Small intestine (tissue), 7 donors: ENCODE data around the gene ANP32A. TPM values are rescaled to one million over a fixed set of nuclear protein-coding genes. Genes with fewer than 3 reads are reported as not detected.

ENCODE experiments used
- DNase-seq, 2 donors: peaks; one replicate each; pipeline versions ENCODE4 v3.0.0 to v3.0.0-alpha.2; 2013
- FAIRE-seq: peaks from 2 replicates; lab custom pipeline; 2012; peaks lifted over from hg19 to GRCh38; lab: Jason Lieb, UNC
- H3K27ac ChIP-seq, 3 donors: one replicate each; pipeline ENCODE4 v1.5.1; 2013; ENCODE audit warnings: low read length in 2 of 3, mild to moderate bottlenecking in 2 of 3, control low read depth in 1 of 3, inconsistent platforms in 1 of 3, low read depth in 1 of 3, moderate library complexity in 1 of 3
- H3K27me3 ChIP-seq, 3 donors: one replicate each; pipeline ENCODE4 v1.6.1; 2013; ENCODE audit warnings: low read length in 3 of 3, inconsistent platforms in 1 of 3; ENCODE audit not compliant: control insufficient read depth in 3 of 3, insufficient read depth in 3 of 3
- H3K36me3 ChIP-seq, 3 donors: one replicate each; pipeline ENCODE4 v1.6.1; 2013; ENCODE audit warnings: low read length in 3 of 3, inconsistent platforms in 1 of 3, low read depth in 1 of 3, mild to moderate bottlenecking in 1 of 3, moderate library complexity in 1 of 3; ENCODE audit not compliant: control insufficient read depth in 3 of 3, insufficient read depth in 2 of 3
- H3K4me1 ChIP-seq, 3 donors: one replicate each; pipeline ENCODE4 v1.6.1; 2013; ENCODE audit warnings: low read length in 2 of 3, inconsistent platforms in 1 of 3, low read depth in 1 of 3, mild to moderate bottlenecking in 1 of 3, moderate library complexity in 1 of 3; ENCODE audit not compliant: control insufficient read depth in 3 of 3, insufficient read depth in 2 of 3
- H3K4me3 ChIP-seq, 3 donors: one replicate each; pipeline ENCODE4 v1.5.1; 2013; ENCODE audit warnings: low read length in 3 of 3, control low read depth in 1 of 3, inconsistent platforms in 1 of 3, low read depth in 1 of 3, mild to moderate bottlenecking in 1 of 3, moderate library complexity in 1 of 3
- H3K9me3 ChIP-seq, 2 donors: one replicate each; pipeline ENCODE4 v1.6.1; 2013; ENCODE audit warnings: low read depth in 1 of 2, low read length in 1 of 2; ENCODE audit not compliant: control insufficient read depth in 2 of 2, insufficient read depth in 1 of 2
- WGBS, 3 donors: extraction: QIAGEN DNeasy Blood & Tissue Kit; methylation state at CpG; one replicate each; pipeline ENCODE4 v1.1.7; 2013; 5-methylcytosine and 5-hydroxymethylcytosine counted together
- polyA plus RNA-seq, 4 donors: library from polyadenylated mRNA; stranded (reverse) in 3 of 4; unstranded in 1 of 4; fragments of 200-250 nt in 3 of 4; fragments of 120-200 nt in 1 of 4; gene quantifications; one replicate each; pipeline versions ENCODE4 v1.2.1 to v1.2.3, GENCODE V29; 2013
- donor health status: healthy with polysubstance abuse.
- donor health status: control.
- donor health status: control.
- donor health status: Bipolar disorder and iron deficiency.
- donor health status: healthy.

Gene ANP32A
- polyA plus RNA-seq, 4 donors, result 56.2 to 227 (median 103) TPM

- H3K27me3 ChIP-seq, result no peaks in the 10 kb centered on the region
- H3K4me1 ChIP-seq, result peaks cover 8 to 30% (median 18%) of the 10 kb centered on the region in 3 donors
- H3K36me3 ChIP-seq, result peaks cover 0 to 31% (median 0%) of the 10 kb centered on the region in 3 donors
- FAIRE-seq, result no peak
- no peak overlapping the region for H3K4me3 ChIP-seq
- H3K27ac ChIP-seq, result no peak overlapping the region
- no peak for DNase-seq
- no peaks in the 10 kb centered on the region for H3K9me3 ChIP-seq
- 46 to 58% (median 49%) methylated on average over 4 of the region's 4 CpGs for WGBS, 3 donors
Measured at GRCh38 chr15:68812597-68813431, 7.9 kb downstream of the ANP32A start.

DNA sequence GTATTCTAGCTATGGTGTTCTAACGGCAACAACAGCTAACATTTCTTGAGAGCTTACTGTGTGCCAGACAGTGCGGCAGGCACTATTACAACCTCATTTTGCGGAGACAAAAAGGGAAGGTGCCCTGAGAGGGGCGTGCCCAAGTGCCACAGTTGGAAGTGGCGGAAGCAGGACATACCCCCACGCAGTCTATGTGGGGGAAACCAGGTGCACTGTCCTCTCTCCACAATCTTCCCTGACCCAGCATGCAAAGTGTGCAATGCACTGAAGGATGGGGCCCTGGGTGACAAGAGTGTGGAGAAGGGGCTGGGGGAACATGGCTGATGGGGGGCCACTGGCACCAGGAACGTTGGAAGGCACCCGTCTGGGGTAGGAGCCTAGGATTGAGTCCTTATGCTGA is 8.6 kb downstream of the ANP32A start:
- H3K27me3 ChIP-seq, result no peaks in the 10 kb centered on the region
- 88 to 94% (median 90%) methylated on average over 8 of the region's 8 CpGs for WGBS, 3 donors
- DNase-seq, result no peak
- peaks cover 8 to 36% (median 18%) of the 10 kb centered on the region in 3 donors for H3K4me1 ChIP-seq
- no peaks in the 10 kb centered on the region for H3K9me3 ChIP-seq
- peak overlapping the region in 1 of 3 donors; percentile 21 for H3K27ac ChIP-seq
- no peak for FAIRE-seq
- H3K4me3 ChIP-seq, result peak overlapping the region in 1 of 3 donors; percentile 10
- H3K36me3 ChIP-seq, result peaks cover 0 to 39% (median 0%) of the 10 kb centered on the region in 3 donors

GRCh38 chr15:68809517-68809916 is 11.2 kb downstream of the ANP32A start:
- Histone ChIP-seq H3K27me3 (no peaks in the 10 kb centered on the region), H3K4me1 (peaks cover 2 to 16% (median 6%) of the 10 kb centered on the region in 3 donors), H3K4me3 (no peak overlapping the region), H3K36me3 (peaks cover 0 to 60% (median 0%) of the 10 kb centered on the region in 3 donors), H3K27ac (no peak overlapping the region), H3K9me3 (no peaks in the 10 kb centered on the region)
- DNase-seq, result no peak
- FAIRE-seq, result no peak
- 81 to 83% (median 81%) methylated on average over 9 of the region's 9 CpGs for WGBS, 3 donors

DNA sequence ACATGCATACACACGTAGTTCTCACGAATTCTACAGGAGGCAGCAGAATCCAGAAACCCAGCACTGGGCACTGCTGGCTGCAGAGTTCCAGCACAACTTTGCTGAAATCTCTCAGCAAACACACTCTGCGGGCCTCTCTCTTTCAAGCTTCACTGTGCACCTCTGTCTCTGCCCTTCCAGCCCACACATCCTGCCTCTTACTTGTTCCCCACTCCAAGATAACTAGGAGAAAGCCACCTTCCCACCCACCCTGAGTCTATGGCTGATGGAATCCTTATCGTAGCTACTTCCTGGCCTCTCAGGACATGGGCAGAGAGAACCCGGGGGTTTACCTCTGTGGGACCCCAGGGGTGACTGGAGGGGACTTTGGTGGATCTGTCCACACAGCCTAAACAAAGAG is 11.9 kb downstream of the ANP32A start:
- H3K4me1 ChIP-seq, result peaks cover 2 to 15% (median 6%) of the 10 kb centered on the region in 3 donors
- no peaks in the 10 kb centered on the region for H3K27me3 ChIP-seq
- WGBS, 3 donors, result 60 to 67% (median 61%) methylated on average over 5 of the region's 5 CpGs
- H3K4me3 ChIP-seq, result no peak overlapping the region
- DNase-seq, result no peak
- FAIRE-seq, result no peak
- peaks cover 0 to 61% (median 0%) of the 10 kb centered on the region in 3 donors for H3K36me3 ChIP-seq
- H3K9me3 ChIP-seq, result no peaks in the 10 kb centered on the region
- H3K27ac ChIP-seq, result no peak overlapping the region

GRCh38 chr15:68808091-68808490 is 12.6 kb downstream of the ANP32A start:
- no peak overlapping the region for H3K4me3 ChIP-seq
- WGBS, 3 donors, result 31 to 47% (median 34%) methylated on average over 2 of the region's 2 CpGs
- DNase-seq (no peak), FAIRE-seq (no peak)
- no peak overlapping the region for H3K27ac ChIP-seq
- peaks cover 1 to 10% (median 4%) of the 10 kb centered on the region in 3 donors for H3K4me1 ChIP-seq
- H3K36me3 ChIP-seq, result peaks cover 0 to 64% (median 0%) of the 10 kb centered on the region in 3 donors
- no peaks in the 10 kb centered on the region for H3K9me3 ChIP-seq
- no peaks in the 10 kb centered on the region for H3K27me3 ChIP-seq

DNA sequence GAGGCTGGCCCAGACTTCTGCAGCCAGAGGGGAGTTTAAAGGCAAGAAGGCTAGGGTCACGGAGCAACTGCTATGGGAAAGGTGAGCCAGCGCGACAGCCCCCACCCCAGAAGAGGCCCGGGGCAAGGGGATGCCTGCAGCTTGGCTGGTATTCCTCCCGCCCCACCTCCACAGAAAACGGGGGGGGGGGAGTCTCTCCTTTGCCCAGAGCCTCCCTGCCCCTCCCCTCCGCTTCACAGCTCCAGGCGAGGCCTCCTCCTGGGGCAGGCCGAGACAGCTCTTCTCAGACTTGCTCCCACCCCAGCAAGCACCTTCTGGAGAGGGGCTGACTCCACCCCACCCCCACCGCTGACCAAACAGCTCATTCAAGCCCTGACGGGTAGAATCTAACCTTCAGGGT is 13.4 kb downstream of the ANP32A start:
- FAIRE-seq (no peak), DNase-seq (no peak)
- H3K4me1 ChIP-seq, result peaks cover 0 to 7% (median 2%) of the 10 kb centered on the region in 3 donors
- H3K36me3 ChIP-seq, result peaks cover 0 to 66% (median 0%) of the 10 kb centered on the region in 3 donors
- no peaks in the 10 kb centered on the region for H3K9me3 ChIP-seq
- no peak overlapping the region for H3K27ac ChIP-seq
- WGBS, 3 donors, result 76 to 91% (median 77%) methylated on average over 8 to 11 of the region's 11 CpGs
- no peaks in the 10 kb centered on the region for H3K27me3 ChIP-seq
- H3K4me3 ChIP-seq, result no peak overlapping the region

DNA sequence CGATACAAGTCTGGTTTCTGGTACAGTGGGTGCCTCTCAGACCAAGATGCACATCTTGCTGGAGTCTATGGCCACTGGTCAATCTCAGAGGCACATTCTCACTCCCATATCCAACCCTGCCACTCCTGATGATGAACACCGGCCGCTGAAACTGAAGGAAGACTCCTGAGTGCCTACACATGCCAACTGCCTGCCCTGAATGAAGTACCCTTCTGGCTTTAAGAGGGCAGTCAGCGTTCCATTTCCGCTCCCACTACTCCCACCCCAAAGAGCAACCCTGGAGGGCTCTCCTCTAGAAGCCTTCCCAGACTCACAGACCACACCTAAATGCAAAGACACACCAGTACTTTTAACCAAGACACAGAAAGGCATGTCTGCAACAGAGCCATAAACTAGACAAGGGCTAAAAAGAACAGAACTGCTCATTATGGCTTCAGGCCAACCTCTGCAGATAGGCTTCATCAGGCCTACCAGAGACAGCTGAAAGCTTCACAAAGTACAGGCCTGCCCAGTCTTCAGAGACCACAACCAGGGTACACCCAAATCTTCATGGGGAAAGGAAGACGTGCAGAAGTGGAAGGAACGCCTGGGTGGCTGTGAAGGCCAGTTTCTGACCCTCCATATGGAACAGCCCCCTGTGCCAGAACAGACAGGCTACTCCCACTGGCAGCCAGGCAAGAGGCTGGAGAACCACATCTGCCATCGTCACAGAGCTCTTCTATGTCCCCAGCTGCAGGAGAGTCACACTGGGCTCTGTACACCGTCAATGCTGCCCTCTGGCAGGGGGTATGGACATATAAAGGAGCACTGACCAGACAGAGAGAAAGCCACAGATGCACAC is 14.3 kb downstream of the ANP32A start:
- 78 to 82% (median 80%) methylated on average over 9 of the region's 9 CpGs for WGBS, 3 donors
- H3K36me3 ChIP-seq, result peaks cover 0 to 64% (median 0%) of the 10 kb centered on the region in 3 donors
- DNase-seq (no peak), FAIRE-seq (no peak)
- no peaks in the 10 kb centered on the region for H3K27me3 ChIP-seq
- H3K4me3 ChIP-seq, result no peak overlapping the region
- H3K27ac ChIP-seq, result peak overlapping the region in 1 of 3 donors; percentile 23
- peaks cover 0 to 6% (median 2%) of the 10 kb centered on the region in 3 donors for H3K4me1 ChIP-seq
- H3K9me3 ChIP-seq, result no peaks in the 10 kb centered on the region

DNA sequence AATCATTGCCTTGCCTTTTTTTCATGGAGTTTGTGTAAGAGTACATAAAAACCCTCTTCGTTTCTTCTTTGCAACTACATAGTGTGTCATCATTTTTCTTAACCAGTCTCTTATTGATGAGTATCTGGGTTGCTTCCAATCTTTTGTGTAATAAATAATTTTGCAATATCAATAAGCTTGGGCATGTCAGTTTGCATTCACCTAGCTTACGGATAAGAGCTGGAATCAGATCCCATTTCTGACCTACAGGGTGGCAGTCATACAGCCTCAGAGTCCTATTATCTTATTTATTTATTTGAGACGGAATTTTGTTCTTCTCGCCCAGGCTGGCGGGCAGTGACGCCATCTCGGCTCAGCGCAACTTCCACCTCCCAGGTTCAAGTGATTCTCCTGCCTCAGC is 18.3 kb downstream of the ANP32A start:
- peaks cover 0 to 8% (median under 1%) of the 10 kb centered on the region in 3 donors for H3K4me1 ChIP-seq
- no peak for DNase-seq
- H3K36me3 ChIP-seq, result peaks cover 0 to 45% (median 0%) of the 10 kb centered on the region in 3 donors
- no peak for FAIRE-seq
- H3K27me3 ChIP-seq, result no peaks in the 10 kb centered on the region
- WGBS, 3 donors, result 90 to 94% (median 92%) methylated on average over 8 of the region's 8 CpGs
- no peak overlapping the region for H3K27ac ChIP-seq
- H3K9me3 ChIP-seq, result no peaks in the 10 kb centered on the region
- H3K4me3 ChIP-seq, result no peak overlapping the region
